Daoy (cell line): ENCODE results near the gene ELMO3. TPM values are rescaled to one million over a fixed set of nuclear protein-coding genes. Genes with fewer than 3 reads are reported as not detected.

ENCODE experiments used
- DNase-seq: peaks from one replicate; pipeline ENCODE4 v3.0.0-alpha.2; 2015; ENCODE audit warnings: low read depth
- total RNA-seq: library from RNA; depleted of rRNA; stranded (reverse); fragments of >200 nt; shearing (Covaris generic); gene quantifications from 2 replicates; pipeline ENCODE4 v1.2.3, GENCODE V29; 2014

Gene ELMO3
- total RNA-seq, 1 experiment from 2014 or later, result 0.97 TPM

DNA sequence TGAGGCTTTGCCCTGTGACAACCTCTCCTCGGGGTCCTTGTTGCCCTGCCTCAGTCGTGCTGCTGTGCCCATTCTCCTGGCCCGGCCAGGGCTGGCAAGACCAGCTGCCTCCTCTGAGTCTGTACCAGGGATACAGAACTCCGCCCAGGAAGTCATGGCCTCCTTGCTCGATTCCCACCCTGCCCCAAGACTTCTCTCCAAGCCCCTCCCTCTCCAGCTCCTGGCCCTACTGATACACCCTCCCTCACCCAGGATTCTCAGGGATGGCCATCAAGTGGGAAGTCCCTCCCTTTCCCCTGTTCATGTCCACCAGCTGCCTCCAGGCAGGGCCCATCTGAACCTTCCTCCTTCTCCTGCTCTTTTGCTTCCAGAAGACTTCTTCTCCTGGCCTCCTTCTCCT lies 16.8 kb downstream of the ELMO3 start:
- no peak for DNase-seq

DNA sequence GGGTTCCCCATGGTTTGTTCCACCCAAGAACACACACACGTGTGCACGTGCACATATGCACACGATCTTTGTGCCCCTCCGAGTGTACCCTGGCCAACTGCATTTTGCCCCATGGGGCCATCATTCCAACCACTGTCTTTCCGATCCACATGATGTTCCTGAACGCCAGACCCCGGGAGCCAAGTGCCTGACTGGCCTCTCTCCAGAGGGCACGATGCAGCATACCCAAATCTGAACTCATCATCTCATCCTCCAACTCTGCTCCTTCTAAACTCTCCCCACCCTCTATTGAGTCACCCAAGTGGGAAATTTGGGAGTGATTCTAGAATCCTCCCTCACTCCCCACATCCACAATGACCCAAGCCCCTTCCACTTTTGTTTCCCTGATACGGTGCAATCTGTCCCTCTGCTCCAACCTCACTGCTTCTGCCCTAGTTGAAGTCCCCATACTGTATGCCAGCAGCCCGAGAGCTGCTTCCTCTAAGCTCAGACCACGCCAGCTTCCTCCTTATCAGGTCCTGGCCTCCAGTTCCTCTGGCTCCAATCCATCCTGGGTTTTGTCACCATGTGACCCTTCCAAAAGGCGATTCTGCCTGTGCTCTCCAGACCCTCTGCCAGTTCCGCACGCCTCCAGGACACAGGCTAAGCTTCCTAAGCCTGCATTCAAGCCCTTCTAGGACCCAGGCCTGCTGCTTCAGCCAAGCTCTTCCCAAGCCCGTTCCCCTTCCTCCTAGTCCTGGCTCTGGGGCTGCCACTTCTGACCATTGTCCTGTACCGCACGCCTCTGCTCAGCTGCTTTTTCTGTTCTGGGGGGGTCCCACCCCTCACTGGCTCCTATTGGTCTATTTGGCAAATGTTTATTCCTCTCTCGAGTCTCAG lies 17.9 kb downstream of the ELMO3 start:
- no peak for DNase-seq

DNA sequence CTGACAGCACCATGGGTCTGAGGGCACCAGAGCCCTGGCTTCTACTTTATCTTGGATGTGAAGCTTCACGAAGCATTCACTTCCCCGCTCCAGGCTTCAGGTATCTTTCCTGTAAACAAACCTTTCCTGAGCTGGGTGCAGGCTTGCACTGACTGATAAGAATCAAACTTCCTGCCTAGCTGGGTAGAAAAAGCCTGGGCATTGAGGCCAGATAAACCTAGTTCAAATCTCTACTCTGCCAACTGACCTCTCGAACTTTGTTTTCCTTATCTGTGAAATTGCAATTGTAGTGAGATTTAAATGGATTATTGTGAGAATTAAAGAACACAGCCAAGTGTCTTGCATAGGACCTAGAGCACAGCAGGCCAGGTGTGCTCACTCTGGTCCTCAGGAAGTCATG lies 25.1 kb downstream of the ELMO3 start:
- DNase-seq, result no peak

DNA sequence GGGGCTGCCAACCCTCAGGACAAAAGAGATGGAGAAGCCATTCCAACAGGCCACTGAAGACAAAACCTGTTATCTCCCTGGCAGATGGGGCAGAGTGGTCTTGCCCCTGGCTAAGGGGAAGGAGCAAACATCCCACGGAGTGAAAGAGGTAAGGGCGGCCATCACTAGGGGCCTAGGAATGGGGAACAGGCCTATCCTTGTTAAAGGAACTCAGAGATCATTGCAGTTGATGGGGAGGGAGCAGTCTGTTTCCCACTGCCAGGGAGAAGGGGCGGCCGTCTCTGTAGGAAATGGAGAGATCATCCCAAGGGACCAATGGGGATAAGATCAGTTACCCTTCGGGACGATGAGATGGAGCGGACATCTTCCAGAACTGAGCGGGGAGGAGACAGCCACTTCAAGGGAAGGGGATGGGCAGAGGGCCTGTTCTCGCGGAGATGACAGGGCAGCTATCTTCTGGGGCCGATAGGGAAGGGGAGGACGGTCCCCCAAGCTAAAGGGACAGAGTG lies 27.4 kb downstream of the ELMO3 start:
- DNase-seq, result no peak

DNA sequence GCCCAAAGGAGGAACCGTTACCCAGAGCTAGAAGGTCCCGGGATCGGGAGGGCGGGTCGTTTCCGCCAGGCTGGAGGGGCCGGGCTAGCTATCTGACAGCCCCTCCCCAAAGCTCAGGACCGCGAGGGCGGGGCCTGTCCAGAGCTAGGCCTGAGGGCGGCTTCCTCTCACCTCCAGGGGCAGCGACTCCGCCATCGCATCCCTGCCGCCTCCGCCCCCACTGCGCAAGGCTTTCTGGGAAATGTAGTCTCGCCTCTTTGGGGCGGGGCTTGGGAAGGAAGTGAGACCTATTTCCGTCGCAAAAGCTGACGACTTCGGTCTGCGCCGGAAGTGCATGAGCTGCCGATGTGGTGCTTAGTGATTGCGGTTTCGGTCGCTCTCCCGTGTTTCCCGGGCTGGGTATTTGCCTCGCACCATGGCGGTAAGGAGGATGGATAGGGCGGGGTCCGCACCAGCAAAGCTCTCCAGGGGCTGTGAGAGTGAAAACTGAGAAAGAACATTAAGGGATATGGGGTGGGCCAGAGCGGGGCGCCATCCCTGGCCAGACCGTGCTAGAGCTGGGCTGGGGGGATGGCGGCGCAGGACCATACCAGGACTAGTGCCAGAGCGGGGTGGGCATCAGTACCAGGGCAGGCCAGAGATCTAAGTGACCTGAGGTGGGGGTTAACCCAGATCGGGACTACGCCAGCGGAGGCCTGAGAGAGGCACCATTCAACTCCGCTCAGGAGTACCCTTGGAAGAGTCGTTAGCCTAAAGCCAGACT lies 28.1 kb downstream of the ELMO3 start, which contains the start of gene TMEM208:
Gene TMEM208, plus strand, starts transcription at position 327 of the 763 bp plus-strand sequence. Its CDS starts 89 bp downstream, at position 416.
- DNase-seq, result peak; percentile 99

DNA sequence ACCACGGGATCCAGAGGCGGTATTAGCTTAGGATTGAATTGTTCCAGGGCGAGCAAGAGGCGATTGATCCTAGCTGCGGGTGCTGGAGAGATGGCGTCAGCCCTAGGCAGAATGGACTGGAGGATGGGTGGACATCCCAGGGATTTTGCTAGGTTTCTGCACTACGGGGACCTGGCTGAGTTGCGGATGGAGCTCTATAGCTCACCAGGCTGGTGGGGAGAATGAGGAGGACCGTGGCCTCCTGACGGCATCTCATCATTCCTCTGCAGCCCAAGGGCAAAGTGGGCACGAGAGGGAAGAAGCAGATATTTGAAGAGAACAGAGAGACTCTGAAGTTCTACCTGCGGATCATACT lies 28.6 kb downstream of the ELMO3 start:
- no peak for DNase-seq

DNA sequence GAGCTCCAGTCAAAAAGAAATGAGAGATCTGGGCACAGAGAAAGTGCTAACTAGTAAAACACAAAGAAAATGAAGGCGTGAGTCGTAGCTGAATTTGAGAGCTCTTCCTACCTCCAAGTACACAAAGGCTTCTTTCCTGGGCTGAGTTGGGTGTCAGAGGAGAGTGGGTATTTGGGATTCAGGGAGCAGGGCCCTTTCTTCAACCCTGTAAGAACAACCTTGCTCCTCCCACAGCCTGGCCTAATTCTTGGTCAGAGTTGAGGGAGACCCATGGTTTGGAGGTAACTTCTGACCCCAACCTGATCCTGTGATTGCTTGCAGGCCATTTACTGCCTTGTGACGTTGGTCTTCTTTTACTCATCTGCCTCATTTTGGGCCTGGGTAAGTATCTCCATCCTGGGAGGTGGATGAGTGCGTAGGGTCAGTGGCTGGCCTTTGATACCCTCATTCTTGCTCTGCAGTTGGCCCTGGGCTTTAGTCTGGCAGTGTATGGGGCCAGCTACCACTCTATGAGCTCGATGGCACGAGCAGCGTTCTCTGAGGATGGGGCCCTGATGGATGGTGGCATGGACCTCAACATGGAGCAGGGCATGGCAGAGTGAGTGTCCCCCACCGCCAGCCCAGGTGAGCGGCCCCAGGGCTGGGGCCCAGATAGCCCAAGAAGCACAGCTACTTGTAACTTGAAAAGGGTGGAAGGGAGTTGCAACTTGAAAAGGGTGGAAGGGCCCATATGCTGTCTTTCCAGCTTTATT lies 29.3 kb downstream of the ELMO3 start:
- no peak for DNase-seq

DNA sequence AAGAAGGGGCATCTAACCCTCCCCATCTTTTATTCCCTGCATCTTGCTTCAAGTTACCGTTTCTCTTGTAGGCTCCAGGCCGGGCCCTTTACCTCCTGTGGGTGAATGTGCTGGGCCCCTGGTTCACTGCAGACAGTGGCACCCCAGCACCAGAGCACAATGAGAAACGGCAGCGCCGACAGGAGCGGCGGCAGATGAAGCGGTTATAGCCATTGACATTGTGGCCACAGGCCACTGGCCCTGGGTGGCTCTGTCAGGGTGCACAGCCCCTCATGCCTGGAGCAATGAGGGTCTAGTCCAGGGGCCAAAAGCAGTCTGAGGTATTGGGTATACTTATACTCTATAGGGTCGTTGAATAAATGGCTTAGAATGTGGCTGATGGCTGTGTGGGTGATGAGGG lies 30.0 kb downstream of the ELMO3 start:
- no peak for DNase-seq

DNA sequence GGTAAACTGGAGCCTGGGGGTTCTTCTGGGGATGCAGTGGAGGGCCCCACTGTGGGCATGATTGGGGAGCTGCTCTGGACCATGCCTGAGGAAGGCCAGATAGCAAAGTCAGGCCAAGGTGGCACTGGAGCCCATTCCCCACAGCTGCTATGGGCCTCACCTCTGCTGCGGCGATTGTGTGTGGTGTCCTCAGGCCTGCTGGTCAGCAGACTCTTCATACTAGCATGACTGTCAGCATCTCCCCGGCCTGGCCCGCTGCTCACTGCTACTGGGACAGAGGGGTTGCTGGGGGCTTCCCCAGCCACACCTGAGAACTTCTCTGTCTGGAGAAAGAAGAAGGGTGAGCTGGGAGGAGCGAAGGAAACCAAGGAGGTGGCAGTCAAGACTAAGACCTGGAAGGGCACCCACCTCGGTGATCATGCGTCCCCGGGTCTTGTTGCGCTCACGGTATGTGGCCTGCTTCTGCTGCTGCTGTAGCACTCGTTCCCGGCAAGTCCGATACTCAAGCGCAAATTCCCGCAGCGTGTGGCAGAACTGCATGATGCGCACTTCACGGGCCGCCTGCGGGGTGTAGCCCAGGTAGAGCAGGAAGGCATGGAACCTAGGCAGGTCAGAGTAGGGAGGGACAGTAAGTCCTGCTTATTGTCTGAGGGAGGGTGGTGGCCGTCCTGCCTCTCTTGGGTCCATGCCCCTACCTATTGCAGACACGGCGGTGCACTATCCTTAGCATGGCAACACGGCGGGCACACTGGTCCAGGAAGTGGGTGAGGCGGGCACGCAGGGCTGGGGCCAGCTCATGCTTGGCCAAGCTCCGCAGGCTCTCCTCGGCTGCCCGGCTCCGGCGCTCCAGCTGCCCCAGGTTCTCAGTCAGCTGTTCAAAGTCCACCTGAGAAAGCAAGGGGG lies 31.2 kb downstream of the ELMO3 start:
- DNase-seq, result peak; percentile 2

DNA sequence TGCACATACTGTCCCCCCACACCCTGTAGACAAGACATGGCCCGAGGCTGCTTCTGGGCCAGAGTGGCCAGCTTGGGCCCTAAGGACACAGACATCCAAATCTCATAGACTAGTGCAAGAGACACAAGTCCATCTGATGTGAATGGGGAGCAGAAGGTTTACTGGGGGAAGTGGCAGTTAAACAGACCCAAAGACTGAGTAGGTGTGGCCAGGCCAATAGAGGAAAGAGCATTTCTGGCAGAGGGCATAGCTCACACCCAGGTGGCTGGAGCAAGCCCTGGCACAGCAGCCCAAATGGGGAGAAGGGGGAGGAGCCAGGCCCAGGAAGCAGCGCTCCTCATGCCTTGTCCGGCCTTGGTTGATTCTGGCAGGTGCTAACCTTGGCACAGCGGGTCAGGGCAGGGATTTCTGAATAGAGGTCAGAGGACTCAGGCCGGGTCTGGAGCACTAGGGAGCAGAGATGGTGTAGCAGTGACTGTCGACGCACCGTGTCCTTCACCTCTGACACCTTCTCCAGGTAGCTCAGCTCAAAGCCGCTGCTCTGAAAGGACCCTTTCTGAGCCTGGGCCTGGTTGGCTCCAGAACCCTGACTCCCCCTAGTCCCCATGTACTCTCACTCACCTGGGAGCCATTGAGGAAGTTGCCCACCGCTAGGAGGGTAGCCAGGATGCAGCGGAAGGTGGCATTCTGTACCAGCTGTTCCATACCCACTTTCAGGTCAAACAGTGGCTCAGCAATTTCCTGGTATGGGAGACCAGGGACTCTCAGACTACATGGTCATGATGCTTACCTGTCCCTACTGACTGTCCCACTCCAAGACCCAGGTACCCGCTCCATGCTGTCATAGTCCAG lies 32.1 kb downstream of the ELMO3 start:
- peak; percentile 5 for DNase-seq

DNA sequence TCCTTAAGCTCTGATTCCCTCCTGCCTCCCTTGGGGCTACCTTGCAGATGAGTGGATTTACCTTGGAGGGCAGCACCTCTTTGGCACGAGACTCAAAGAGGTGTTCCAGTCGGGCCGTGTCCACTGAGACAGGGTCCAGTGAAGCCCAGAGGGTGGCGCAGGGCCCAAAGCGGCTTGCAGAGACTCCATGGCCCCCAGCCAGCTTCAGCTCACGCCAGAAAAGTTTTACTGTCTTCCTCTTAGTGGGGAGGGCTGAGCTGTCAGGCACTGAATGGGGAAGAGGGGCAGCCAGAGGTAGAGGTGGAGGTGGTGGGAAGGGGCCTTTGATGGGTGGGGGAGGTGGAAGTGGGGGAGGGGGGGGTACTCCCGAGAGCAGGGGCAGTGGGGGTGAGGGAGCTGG lies 34.7 kb downstream of the ELMO3 start:
- DNase-seq, result no peak

DNA sequence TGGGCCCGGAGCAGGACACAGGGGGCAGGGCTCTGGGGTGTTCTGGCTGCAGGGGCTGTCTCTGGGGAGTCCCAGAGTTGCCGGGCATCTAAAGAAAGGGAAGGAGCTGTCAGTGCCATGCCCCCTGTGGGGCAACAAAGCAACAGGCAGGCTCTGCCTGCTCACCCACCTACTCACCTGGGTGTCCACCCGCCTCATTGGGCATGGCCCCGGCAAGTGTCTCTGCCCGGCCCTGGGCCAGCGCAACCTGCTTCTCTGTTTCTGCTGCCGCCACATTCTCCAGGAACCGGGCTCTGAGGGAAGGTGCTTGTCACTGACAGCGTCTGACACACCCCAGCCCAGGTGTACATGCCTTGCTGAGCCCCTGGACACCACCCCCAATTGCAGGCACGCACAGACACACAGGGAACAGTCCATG lies 35.3 kb downstream of the ELMO3 start:
- no peak for DNase-seq

DNA sequence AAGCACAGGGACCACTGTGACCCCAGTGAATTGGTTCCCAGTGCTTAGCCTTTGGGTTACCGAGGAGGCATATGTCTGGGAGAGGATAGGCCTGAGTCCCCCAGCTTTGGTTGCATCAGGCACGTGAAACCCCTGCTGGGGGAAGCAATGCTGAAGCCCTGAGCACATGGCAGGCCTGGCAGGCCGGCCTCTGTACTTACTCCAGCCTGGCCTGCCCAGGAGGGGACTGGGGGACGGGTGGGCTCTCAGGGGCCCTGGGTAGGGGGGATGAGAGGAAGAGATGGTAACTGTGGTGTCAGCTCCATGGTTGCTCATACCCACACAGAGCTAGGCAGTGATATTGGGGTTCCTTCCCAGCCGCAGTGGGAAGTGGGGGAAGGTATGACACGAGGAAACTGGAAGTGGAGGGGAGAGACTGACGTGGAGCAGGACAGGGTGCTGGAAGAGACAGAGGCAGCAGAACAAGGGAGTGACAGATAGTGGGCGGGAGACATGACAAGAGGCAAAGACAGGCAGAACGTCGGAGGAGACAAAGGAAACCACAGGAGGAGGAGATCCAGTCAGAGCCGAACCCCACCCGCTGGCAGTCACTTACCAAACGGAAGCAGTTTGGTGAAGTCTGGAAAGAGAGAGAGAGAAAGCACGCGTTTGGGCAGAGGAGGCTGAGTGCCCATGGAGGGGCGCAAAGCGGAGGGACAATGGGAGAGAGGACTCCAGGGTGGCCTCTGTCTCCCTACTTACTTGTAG lies 37.1 kb downstream of the ELMO3 start:
- no peak for DNase-seq

DNA sequence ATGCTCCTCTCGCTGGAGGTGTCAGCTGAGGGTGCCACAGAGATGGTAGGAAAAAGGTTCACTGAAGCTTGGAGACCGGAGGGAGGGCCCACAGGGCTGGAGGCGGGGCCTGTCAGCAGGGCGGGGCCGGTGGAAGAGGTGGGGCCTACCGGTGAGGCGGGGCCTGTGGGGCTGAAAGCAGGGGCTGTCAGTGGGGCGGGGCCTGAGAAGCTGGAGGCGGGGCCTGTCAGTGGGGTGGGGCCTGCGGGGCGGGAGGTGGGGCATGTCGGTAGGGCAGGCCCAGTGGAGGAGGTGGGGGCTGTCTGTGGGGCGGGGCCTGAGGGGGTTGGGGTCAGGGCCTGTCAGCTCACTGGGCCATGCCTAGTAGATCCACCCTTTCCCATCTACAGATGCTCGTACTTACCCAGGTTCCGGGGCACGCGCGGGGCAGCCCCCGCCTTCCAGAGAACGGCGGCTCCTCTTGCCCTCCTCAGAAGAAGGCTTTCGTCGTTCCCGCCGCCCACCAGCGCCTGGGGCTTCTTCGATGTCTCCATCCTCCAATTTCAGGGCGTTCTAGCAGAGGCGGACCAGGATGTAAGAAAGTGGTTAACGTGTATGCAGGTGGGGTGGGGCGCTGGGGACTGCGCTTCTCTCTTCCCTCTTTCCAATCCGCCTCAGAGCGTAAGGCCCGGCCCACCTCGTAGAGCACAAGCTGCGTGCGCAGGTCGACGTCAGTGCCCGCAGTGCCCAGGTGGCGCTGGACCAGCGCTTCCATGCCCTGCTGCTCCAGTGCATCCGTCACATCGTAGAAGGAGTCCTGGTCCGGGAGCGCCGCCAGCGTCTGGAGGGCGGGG lies 37.8 kb downstream of the ELMO3 start:
- DNase-seq, result peak; percentile 70

DNA sequence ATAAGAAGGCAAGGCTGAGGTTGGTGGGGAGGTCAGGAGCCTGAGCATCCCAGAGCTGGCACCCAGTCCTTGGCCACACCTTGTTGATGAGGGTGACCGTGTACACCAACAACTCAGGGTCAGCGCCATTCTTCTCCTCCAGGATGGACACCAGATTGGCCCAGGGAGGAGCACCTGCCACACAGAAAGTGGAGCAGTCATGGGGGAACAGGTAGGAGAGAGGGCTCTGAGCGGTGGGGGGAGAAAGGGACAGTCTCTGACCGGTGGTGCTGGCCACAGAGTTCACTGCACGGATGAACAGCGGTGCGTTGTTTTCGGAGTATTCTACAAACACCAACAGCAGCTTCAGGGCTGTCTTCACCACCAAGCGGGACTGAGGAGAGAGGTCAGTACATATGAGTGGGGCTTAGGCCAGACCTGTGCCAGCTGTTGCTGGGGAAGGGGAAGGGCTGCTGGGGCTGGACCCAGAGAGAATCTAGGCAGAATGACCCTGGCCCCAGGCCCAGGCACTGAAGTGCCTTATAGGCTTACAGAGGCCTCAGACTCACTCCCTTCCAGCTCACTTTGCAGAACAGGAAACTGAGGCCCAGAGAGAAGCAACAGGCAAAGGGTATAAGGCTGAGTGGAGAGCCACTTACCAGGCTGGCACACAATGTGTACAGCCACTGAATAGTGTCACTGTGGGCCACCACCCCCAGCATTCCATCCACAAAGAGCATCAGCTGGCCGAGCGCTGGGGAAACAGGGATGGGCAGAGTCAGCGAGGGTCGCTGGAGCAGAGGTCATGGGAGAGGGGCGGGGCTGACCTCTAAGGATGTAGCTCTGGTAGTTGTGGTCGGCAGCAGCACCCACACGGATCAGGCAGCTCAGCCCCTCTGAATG lies 38.7 kb downstream of the ELMO3 start:
- no peak for DNase-seq

DNA sequence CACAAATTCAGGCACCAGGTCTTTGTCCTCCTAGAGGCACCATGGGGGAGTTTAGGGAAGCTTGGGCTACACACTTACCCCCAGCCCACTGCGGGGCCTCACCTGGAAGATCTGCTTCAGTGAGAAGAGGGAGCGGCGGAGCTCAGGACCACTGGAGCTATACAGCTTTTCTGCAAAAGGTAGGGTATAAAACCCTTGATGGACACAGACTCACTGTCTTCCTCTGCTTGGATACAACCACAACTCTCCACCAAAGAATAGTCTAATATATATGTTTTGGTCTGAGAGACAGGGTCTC lies 39.3 kb downstream of the ELMO3 start:
- no peak for DNase-seq

DNA sequence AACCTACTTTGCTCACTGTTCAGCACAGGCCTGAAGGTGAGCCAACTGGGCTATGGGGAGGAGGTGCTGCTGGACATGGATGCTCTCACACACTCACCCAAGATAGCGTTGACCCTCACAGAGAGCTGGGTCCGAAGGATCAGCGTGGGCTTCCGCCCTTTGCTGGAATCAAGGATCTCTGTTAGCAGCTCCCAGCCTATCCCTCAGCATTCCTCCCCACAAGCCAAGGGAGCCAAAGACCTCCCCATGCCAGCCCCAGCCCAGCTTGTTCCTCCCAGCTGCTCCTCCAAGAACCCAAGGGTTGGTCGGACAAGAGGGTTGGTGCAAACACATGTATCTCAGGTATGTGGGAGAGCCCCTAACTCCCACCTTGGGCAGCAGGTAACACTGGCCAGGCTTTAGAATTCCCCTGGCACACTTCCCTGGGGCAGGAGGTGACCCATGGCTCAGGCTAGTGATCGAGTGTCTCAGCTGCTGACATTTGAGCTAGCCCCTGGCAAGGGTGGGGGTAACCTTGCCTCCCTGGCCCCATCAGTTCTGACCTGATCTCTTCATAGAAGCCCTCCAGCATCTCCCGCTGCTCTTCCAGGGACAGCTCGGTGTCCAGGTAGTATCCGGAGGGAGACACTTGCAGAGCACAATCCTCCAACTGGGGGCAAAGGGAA lies 40.0 kb downstream of the ELMO3 start:
- no peak for DNase-seq
